Peyer's patch (tissue), 4 donors: ENCODE measurements around the gene COL6A3. TPM values are rescaled to one million over a fixed set of nuclear protein-coding genes. Genes with fewer than 3 reads are reported as not detected.

Experiments used
- DNase-seq, 3 donors: peaks; one replicate each; pipeline ENCODE4 v3.0.0-alpha.2; 2017 to 2019
- H3K27ac ChIP-seq, 4 donors: fragments of 200-600 bp; sonication (generic); one replicate each; pipeline ENCODE4 v1.5.1; 2016 to 2019
- H3K27me3 ChIP-seq, 2 donors: fragments of 200-600 bp; sonication (generic); one replicate each; pipeline ENCODE4 v1.5.1; 2019
- H3K36me3 ChIP-seq, 3 donors: fragments of 200-600 bp; sonication (generic); one replicate each; pipeline ENCODE4 v1.5.1; 2016 to 2019
- H3K4me1 ChIP-seq, 4 donors: fragments of 200-600 bp; sonication (generic); one replicate each; pipeline ENCODE4 v1.5.1; 2016 to 2019
- H3K4me3 ChIP-seq, 4 donors: fragments of 200-600 bp; sonication (generic); 1 replicate in 3 of 4; 2 replicates in 1 of 4; pipeline ENCODE4 v1.5.1; 2016 to 2019; ENCODE audit warnings: mild to moderate bottlenecking in 1 of 4
- H3K9me3 ChIP-seq, 4 donors: fragments of 200-600 bp; sonication (generic); one replicate each; pipeline ENCODE4 v1.5.1; 2016 to 2019; ENCODE audit warnings: mild to moderate bottlenecking in 1 of 4
- POLR2A ChIP-seq, 2 donors: fragments of 450-650 bp; IDR thresholded peaks; one replicate each; pipeline ENCODE4 v1.5.1; 2017; ENCODE audit warnings: antibody characterized with exemption in 2 of 2, mild to moderate bottlenecking in 2 of 2, moderate library complexity in 2 of 2
- total RNA-seq, 4 donors: library from RNA; depleted of rRNA; stranded (reverse); fragments of >200 nt; gene quantifications; one replicate each; pipeline ENCODE4 v1.1.0, GENCODE V29; 2016
- TF ChIP-seq, protein P1 (sequence below), 6 experiments: fragments of 450-650 bp in 4 of 6; fragments of 200-600 bp in 2 of 6; sonication (generic) in 1 of 6; IDR thresholded peaks; one replicate each; pipeline ENCODE4 v1.5.1; 2017 to 2019; ENCODE audit warnings: antibody characterized with exemption in 6 of 6, mild to moderate bottlenecking in 3 of 6, moderate library complexity in 1 of 6

The COL6A3 gene
- total RNA-seq, 4 donors from 2014 or later = 51.7 to 172 (median 71.0) TPM

DNA sequence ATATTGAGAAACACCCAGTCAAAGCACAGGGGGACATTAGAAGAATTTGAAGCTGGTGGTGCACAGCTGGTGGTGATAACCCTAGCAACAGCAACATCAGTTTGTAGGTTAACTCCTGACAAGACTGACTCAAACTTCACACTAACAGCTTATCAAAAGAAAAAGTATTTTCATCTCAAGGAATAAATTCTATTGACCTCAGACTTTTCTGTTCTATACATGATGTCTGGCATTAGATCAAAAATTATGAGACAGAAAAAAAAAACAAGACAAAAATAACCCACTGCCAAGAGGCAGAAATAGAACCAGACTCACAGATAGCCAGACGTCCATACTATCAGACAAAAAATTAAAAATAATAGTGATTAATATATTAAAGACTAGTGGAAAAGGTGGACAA, 126.1 kb downstream of the COL6A3 start:
- DNase-seq = no peak
- H3K36me3 ChIP-seq = no peaks in the 10 kb centered on the region
- H3K4me3 ChIP-seq = no peak overlapping the region
- H3K27ac ChIP-seq = no peak overlapping the region
- no peaks in the 10 kb centered on the region for H3K9me3 ChIP-seq
- H3K27me3 ChIP-seq = no peaks in the 10 kb centered on the region
- no peak for TF ChIP-seq POLR2A (IDR thresholded peaks at IDR 0.05)
- TF ChIP-seq, protein P1, sequence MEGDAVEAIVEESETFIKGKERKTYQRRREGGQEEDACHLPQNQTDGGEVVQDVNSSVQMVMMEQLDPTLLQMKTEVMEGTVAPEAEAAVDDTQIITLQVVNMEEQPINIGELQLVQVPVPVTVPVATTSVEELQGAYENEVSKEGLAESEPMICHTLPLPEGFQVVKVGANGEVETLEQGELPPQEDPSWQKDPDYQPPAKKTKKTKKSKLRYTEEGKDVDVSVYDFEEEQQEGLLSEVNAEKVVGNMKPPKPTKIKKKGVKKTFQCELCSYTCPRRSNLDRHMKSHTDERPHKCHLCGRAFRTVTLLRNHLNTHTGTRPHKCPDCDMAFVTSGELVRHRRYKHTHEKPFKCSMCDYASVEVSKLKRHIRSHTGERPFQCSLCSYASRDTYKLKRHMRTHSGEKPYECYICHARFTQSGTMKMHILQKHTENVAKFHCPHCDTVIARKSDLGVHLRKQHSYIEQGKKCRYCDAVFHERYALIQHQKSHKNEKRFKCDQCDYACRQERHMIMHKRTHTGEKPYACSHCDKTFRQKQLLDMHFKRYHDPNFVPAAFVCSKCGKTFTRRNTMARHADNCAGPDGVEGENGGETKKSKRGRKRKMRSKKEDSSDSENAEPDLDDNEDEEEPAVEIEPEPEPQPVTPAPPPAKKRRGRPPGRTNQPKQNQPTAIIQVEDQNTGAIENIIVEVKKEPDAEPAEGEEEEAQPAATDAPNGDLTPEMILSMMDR (IDR thresholded peaks at IDR 0.05) = no peak
- H3K4me1 ChIP-seq = peaks cover 0 to 8% (median 1%) of the 10 kb centered on the region in 4 donors

DNA sequence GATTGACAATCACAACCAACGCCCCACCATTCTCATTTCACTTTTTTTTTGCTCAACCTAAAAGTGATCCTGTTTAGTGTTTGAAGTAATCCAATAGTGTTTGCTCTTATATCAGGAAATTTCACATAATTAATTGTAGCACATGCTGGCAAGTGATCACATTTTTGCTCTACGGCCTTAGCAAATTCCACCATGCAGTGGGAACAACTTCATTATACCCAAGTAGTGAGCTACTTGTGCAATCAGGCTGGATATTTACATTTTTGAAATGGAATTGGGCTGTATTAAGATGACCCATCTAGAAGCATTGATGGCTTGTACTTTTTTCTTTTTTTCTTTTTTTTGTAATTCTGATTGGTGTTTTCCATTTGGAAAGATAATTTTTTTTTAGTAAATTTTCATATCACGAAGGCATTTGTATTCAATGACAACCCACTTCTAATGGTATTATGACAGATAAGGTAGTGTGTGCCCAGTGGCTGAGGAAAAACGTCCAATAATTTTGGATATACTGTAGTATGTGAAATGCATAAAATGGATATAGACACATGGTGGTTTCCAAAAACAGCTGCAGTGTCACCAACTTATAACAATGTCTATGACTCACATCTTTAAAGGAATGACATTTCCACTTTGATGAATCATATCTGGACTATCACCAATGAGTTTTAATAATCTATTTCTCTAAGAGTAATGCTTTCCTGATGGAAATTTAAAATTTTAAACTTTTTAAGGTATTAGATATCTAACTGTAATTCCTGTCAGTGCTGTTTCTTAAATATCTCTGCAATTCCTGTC, 130.6 kb downstream of the COL6A3 start:
- no peaks in the 10 kb centered on the region for H3K27me3 ChIP-seq
- no peaks in the 10 kb centered on the region for H3K9me3 ChIP-seq
- no peaks in the 10 kb centered on the region for H3K36me3 ChIP-seq
- H3K4me1 ChIP-seq = no peaks in the 10 kb centered on the region
- H3K27ac ChIP-seq = peak overlapping the region in 2 of 4 donors; percentile 7 to 63
- DNase-seq = no peak
- no peak overlapping the region for H3K4me3 ChIP-seq
- no peak for TF ChIP-seq POLR2A (IDR thresholded peaks at IDR 0.05)
- TF ChIP-seq, protein P1 (IDR thresholded peaks at IDR 0.05) = no peak

DNA sequence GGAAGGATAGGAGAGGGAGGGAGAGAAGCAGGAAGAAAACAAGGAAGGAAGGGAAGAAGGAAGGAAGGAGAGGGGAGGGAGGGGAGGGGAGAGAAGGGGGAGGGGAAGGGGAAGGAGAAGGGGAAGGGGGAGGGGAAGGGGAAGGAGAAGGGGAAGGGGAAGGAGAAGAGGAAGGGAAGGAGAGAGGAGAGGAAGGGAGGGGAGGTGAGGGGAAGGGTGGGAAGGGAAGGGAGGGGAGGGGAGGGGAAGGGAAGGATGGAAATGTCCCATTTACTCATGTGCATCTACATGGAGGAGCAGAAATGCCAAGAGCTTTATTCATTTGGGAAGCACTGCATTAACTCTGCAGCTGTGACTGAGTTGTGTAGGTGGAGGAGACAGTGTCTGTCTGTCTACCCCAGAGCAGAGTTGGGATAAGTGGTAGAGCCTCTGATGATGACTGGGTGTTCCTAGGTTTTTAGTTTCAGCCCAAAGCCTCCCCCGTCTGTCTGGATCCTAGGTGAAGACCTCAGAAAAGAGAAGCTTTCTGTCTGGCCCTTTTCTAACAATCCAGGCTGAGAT, 131.3 kb downstream of the COL6A3 start:
- TF ChIP-seq, protein P1 (IDR thresholded peaks at IDR 0.05) = no peak
- TF ChIP-seq POLR2A (IDR thresholded peaks at IDR 0.05) = no peak
- no peaks in the 10 kb centered on the region for H3K9me3 ChIP-seq
- H3K36me3 ChIP-seq = no peaks in the 10 kb centered on the region
- H3K27me3 ChIP-seq = no peaks in the 10 kb centered on the region
- DNase-seq = no peak
- H3K4me1 ChIP-seq = no peaks in the 10 kb centered on the region
- peak overlapping the region in 2 of 4 donors; percentile 7 to 63 for H3K27ac ChIP-seq
- H3K4me3 ChIP-seq = no peak overlapping the region

DNA sequence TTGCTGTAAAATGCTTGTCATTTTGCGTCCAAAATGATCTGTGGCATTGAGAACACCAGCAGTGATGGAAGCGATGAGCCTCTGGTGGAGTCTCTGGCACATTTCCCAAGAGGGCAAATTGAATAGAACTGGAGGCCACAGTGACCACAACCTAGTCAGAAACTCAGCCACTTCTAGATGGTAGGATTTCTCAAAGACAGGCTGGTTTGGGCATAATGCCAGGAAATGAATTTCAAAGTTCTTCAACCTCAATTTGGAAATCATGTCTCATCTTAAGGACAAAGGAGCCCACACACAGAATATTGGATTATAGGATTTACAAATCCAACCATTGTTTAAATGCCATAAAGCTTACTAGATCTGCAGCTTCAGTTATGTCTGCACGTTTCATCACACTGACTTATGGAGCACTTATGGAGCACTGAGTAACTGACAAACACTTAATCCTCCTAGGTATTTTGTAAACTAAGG, 132.1 kb downstream of the COL6A3 start:
- peak overlapping the region in 3 of 4 donors; percentile 26 to 63 (median 30) for H3K27ac ChIP-seq
- no peak overlapping the region for H3K4me3 ChIP-seq
- no peak for DNase-seq
- H3K4me1 ChIP-seq = no peaks in the 10 kb centered on the region
- TF ChIP-seq, protein P1 (IDR thresholded peaks at IDR 0.05) = no peak
- TF ChIP-seq POLR2A (IDR thresholded peaks at IDR 0.05) = no peak
- H3K36me3 ChIP-seq = no peaks in the 10 kb centered on the region
- H3K27me3 ChIP-seq = no peaks in the 10 kb centered on the region
- no peaks in the 10 kb centered on the region for H3K9me3 ChIP-seq

DNA sequence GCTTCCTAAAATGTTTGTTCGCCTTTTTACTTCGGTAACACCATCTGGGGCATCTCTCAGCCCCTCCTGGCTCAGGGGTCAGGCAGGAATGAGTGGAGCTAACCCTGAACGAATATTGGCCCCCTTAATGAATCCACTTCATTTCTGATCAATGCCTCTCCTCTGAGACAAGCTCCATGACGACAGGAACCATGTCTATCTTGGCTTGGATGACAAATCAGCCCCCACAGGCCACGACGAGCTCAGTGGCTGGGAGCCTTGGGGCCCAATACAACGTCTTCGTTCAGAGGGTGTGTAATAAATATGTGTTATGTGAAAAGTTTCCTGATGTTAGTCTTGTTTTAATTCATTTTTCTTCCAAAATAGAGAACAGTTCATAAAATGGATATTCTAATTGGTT, 133.0 kb downstream of the COL6A3 start:
- H3K4me1 ChIP-seq = no peaks in the 10 kb centered on the region
- no peaks in the 10 kb centered on the region for H3K9me3 ChIP-seq
- H3K4me3 ChIP-seq = no peak overlapping the region
- no peak for DNase-seq
- H3K36me3 ChIP-seq = no peaks in the 10 kb centered on the region
- H3K27me3 ChIP-seq = no peaks in the 10 kb centered on the region
- TF ChIP-seq, protein P1 (IDR thresholded peaks at IDR 0.05) = no peak
- no peak for TF ChIP-seq POLR2A (IDR thresholded peaks at IDR 0.05)
- peak overlapping the region in 3 of 4 donors; percentile 5 to 55 (median 50) for H3K27ac ChIP-seq
